PFSK-1 (cell line): ENCODE data around the gene TNFSF4.

Experiments used
- FOXP2 ChIP-seq: optimal IDR thresholded peaks from 2 replicates; pipeline ENCODE3; 2011; ENCODE audit warnings: borderline replicate concordance, control low read depth, inconsistent platforms; ENCODE audit not compliant: insufficient read depth; ENCODE audit errors: extremely low read length, extremely low read depth
- POLR2AphosphoS5 ChIP-seq: IDR thresholded peaks from 2 replicates; pipeline ENCODE4 v1.6.1; 2012; ENCODE audit warnings: low read depth, mild to moderate bottlenecking, control low read depth, low read length, moderate library complexity
- REST ChIP-seq, 2 experiments: IDR thresholded peaks; 2 replicates each; pipeline versions ENCODE4 v1.6.1 to v1.8.0; 2011 to 2012; ENCODE audit warnings: low read depth in 2 of 2, low read length in 2 of 2, control low read depth in 1 of 2, inconsistent platforms in 1 of 2, mild to moderate bottlenecking in 1 of 2, moderate library complexity in 1 of 2; ENCODE audit not compliant: insufficient read depth in 1 of 2
- SIN3A ChIP-seq: IDR thresholded peaks from 2 replicates; pipeline ENCODE4 v1.6.1; 2012; ENCODE audit warnings: mild to moderate bottlenecking, low read length, moderate library complexity, borderline replicate concordance; ENCODE audit not compliant: insufficient read depth
- TAF1 ChIP-seq: IDR thresholded peaks from 2 replicates; pipeline ENCODE4 v1.6.1; 2012; ENCODE audit warnings: low read length, control low read depth, borderline replicate concordance; ENCODE audit not compliant: insufficient read depth

TNFSF4 gene

GRCh38 chr1:173239058-173239457, 31.9 kb upstream of the TNFSF4 start:
- TF ChIP-seq SIN3A (no peak), POLR2AphosphoS5 (no peak), REST (IDR thresholded peaks at IDR 0.05; ENCODE audit: insufficient read depth in 1 of 2, low read depth in 2 of 2, low read length in 2 of 2) (no peak), FOXP2 (no peak)

GRCh38 chr1:173234899-173235298, 27.8 kb upstream of the TNFSF4 start:
- no peak for TF ChIP-seq SIN3A
- no peak for TF ChIP-seq FOXP2
- TF ChIP-seq POLR2AphosphoS5: no peak
- no peak for TF ChIP-seq REST (IDR thresholded peaks at IDR 0.05; ENCODE audit: insufficient read depth in 1 of 2, low read depth in 2 of 2, low read length in 2 of 2)
- TF ChIP-seq TAF1: no peak

- no peak for TF ChIP-seq FOXP2
- TF ChIP-seq SIN3A: no peak
- no peak for TF ChIP-seq POLR2AphosphoS5
- TF ChIP-seq TAF1: no peak
- TF ChIP-seq REST (IDR thresholded peaks at IDR 0.05; ENCODE audit: insufficient read depth in 1 of 2, low read depth in 2 of 2, low read length in 2 of 2): no peak
Measured at GRCh38 chr1:173224949-173225348, 17.8 kb upstream of the TNFSF4 start.

- TF ChIP-seq SIN3A (no peak), TAF1 (no peak), REST (IDR thresholded peaks at IDR 0.05; ENCODE audit: insufficient read depth in 1 of 2, low read depth in 2 of 2, low read length in 2 of 2) (no peak), FOXP2 (no peak), POLR2AphosphoS5 (no peak)
Measured at GRCh38 chr1:173224280-173224892, 17.3 kb upstream of the TNFSF4 start.

- TF ChIP-seq REST (IDR thresholded peaks at IDR 0.05; ENCODE audit: insufficient read depth in 1 of 2, low read depth in 2 of 2, low read length in 2 of 2) (no peak), POLR2AphosphoS5 (no peak), TAF1 (no peak), SIN3A (no peak), FOXP2 (no peak)
Measured at GRCh38 chr1:173223031-173223380, 15.9 kb upstream of the TNFSF4 start.
